Lower lobe of right lung (tissue), 2 donors: ENCODE data around the gene CDKL4. TPM values are rescaled to one million over a fixed set of nuclear protein-coding genes. Genes with fewer than 3 reads are reported as not detected.
"Not testable (repeated sequence)": the region's sequence is repeated elsewhere in the genome, so short reads cannot be mapped to it uniquely, and the experiment has no call there.

Source experiments
- ATAC-seq, 2 donors: fragments of 200-7000 bp; cut with Tn5 transposase; one replicate each; pipeline ENCODE4 v1.9.1; 2020 to 2022; ENCODE audit warnings: mild to moderate bottlenecking in 2 of 2, moderate library complexity in 2 of 2
- DNase-seq: peaks from one replicate; pipeline ENCODE4 v3.0.0-alpha.2; 2020
- H3K27ac ChIP-seq: fragments of 200-600 bp; one replicate; pipeline ENCODE4 v1.8.0; 2022
- H3K27me3 ChIP-seq: fragments of 200-600 bp; one replicate; pipeline ENCODE4 v1.8.0; 2022; ENCODE audit warnings: low read depth
- H3K36me3 ChIP-seq: fragments of 200-600 bp; one replicate; pipeline ENCODE4 v1.8.0; 2022; ENCODE audit warnings: mild to moderate bottlenecking
- H3K4me1 ChIP-seq: fragments of 200-600 bp; one replicate; pipeline ENCODE4 v1.8.0; 2022
- H3K4me3 ChIP-seq: fragments of 200-600 bp; one replicate; pipeline ENCODE4 v1.8.0; 2022; ENCODE audit warnings: mild to moderate bottlenecking
- H3K9me3 ChIP-seq: fragments of 200-600 bp; one replicate; pipeline ENCODE4 v1.8.0; 2022
- intact Hi-C: fragments of 100-400 bp; cut with DNase I; formaldehyde crosslinking; loops from one replicate; pipeline ENCODE4 v1.11.0; 2022
- total RNA-seq: library from RNA; stranded (reverse); fragmentation: NEBNext Ultra II Directional; extraction: Animal tissue kit (Norgen Biotek cat#: 25700); gene quantifications from one replicate; pipeline ENCODE4 v1.2.1, GENCODE V29; 2021
- TF ChIP-seq, protein P1 (sequence below): fragments of 200-600 bp; IDR thresholded peaks from one replicate; pipeline ENCODE4 v1.8.0; 2022; ENCODE audit warnings: antibody characterized with exemption, mild to moderate bottlenecking
- donor health status: DM: no; HTN: yes; CAD: no; lungs with severe emphysema.

CDKL4 gene
- total RNA-seq, 1 donor from 2014 or later, result 1.7 TPM

GRCh38 chr2:39164089-39164488 lies 79.7 kb downstream of the CDKL4 start:
- Histone ChIP-seq H3K4me3 (no peak overlapping the region), H3K9me3 (no peaks in the 10 kb centered on the region), H3K36me3 (no peaks in the 10 kb centered on the region), H3K27ac (no peak overlapping the region), H3K27me3 (no peaks in the 10 kb centered on the region), H3K4me1 (no peaks in the 10 kb centered on the region)
- TF ChIP-seq, protein P1, sequence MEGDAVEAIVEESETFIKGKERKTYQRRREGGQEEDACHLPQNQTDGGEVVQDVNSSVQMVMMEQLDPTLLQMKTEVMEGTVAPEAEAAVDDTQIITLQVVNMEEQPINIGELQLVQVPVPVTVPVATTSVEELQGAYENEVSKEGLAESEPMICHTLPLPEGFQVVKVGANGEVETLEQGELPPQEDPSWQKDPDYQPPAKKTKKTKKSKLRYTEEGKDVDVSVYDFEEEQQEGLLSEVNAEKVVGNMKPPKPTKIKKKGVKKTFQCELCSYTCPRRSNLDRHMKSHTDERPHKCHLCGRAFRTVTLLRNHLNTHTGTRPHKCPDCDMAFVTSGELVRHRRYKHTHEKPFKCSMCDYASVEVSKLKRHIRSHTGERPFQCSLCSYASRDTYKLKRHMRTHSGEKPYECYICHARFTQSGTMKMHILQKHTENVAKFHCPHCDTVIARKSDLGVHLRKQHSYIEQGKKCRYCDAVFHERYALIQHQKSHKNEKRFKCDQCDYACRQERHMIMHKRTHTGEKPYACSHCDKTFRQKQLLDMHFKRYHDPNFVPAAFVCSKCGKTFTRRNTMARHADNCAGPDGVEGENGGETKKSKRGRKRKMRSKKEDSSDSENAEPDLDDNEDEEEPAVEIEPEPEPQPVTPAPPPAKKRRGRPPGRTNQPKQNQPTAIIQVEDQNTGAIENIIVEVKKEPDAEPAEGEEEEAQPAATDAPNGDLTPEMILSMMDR, result no peak
- ATAC-seq (no peak), DNase-seq (no peak)
- intact Hi-C loops, result no loop called here

GRCh38 chr2:39160982-39161381 lies 82.8 kb downstream of the CDKL4 start:
- intact Hi-C loops, result no loop called here
- no peak overlapping the region for H3K4me3 ChIP-seq
- TF ChIP-seq, protein P1, result no peak
- no peaks in the 10 kb centered on the region for H3K9me3 ChIP-seq
- no peaks in the 10 kb centered on the region for H3K36me3 ChIP-seq
- DNase-seq (no peak), ATAC-seq (no peak)
- no peaks in the 10 kb centered on the region for H3K4me1 ChIP-seq
- no peaks in the 10 kb centered on the region for H3K27me3 ChIP-seq
- no peak overlapping the region for H3K27ac ChIP-seq

- Histone ChIP-seq H3K36me3 (no peaks in the 10 kb centered on the region), H3K27ac (no peak overlapping the region), H3K4me3 (no peak overlapping the region), H3K4me1 (no peaks in the 10 kb centered on the region), H3K9me3 (no peaks in the 10 kb centered on the region), H3K27me3 (no peaks in the 10 kb centered on the region)
- TF ChIP-seq, protein P1, result no peak
- ATAC-seq (no peak), DNase-seq (no peak)
- intact Hi-C loops, result no loop called here
These were observed 84.5 kb downstream of the CDKL4 start for GRCh38 chr2:39159283-39159682.

DNA sequence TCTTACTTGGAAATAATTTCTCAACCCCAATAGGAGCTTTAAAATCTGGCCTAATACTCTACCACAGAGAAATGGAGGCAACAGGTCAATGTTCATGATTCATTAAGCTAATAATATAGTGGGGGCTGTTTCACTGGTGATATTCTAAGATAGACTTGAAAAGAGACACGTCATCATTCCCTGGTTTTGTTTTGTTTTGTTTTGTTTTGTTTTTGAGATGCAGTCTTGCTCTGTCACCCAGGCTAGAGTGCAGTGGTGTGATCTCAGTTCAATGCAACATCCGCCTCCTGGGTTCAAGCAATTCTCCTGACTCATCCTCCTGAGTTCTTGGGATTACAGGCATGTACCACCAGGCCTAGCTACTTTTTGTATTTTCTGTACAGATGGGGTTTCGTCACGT lies 85.4 kb downstream of the CDKL4 start:
- no peak for ATAC-seq
- H3K4me3 ChIP-seq, result no peak overlapping the region
- H3K9me3 ChIP-seq, result no peaks in the 10 kb centered on the region
- intact Hi-C loops, result no loop called here
- no peaks in the 10 kb centered on the region for H3K36me3 ChIP-seq
- no peak overlapping the region for H3K27ac ChIP-seq
- DNase-seq, result no peak
- H3K27me3 ChIP-seq, result no peaks in the 10 kb centered on the region
- H3K4me1 ChIP-seq, result no peaks in the 10 kb centered on the region
- TF ChIP-seq, protein P1, result no peak

DNA sequence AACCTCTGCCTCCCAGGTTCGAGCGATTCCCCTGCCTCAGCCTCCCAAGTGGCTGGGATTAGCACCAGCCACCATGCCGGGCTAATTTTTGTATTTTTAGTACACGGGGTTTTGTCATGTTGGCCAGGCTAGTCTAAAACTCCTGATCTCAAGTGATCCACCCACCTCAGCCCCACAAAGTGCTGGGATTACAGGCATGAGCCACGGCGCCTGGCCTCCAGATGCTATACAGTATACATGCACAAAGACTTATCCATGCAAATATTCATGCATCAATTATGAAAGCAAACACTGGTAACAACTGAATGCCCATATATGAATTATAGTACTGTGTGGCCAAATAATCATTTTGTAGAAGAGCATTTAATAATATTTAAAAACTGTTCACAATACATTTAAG lies 86.9 kb downstream of the CDKL4 start:
- Histone ChIP-seq H3K27me3 (no peaks in the 10 kb centered on the region), H3K9me3 (no peaks in the 10 kb centered on the region), H3K36me3 (no peaks in the 10 kb centered on the region), H3K4me3 (no peak overlapping the region), H3K4me1 (no peaks in the 10 kb centered on the region), H3K27ac (no peak overlapping the region)
- no peak for DNase-seq
- intact Hi-C loops, result no loop called here
- ATAC-seq, result no peak
- TF ChIP-seq, protein P1, result no peak

GRCh38 chr2:39156107-39156506 lies 87.7 kb downstream of the CDKL4 start:
- Histone ChIP-seq H3K27me3 (no peaks in the 10 kb centered on the region), H3K4me3 (no peak overlapping the region), H3K27ac (no peak overlapping the region), H3K9me3 (no peaks in the 10 kb centered on the region), H3K4me1 (no peaks in the 10 kb centered on the region), H3K36me3 (no peaks in the 10 kb centered on the region)
- intact Hi-C loops, result no loop called here
- no peak for ATAC-seq
- TF ChIP-seq, protein P1, result no peak
- no peak for DNase-seq

GRCh38 chr2:39155573-39155972 lies 88.2 kb downstream of the CDKL4 start:
- H3K9me3 ChIP-seq, H3K4me1 ChIP-seq, H3K27ac ChIP-seq, H3K4me3 ChIP-seq, DNase-seq, H3K27me3 ChIP-seq, intact Hi-C loops, ATAC-seq, H3K36me3 ChIP-seq: not testable (repeated sequence)
